Measurements from ENCODE around the gene CAPS.

The CAPS gene

GRCh38 chr19:5892772-5893275 lies 21.2 kb upstream of the CAPS start:
- no peak for DNase-seq

- no peak for DNase-seq
Observed at GRCh38 chr19:5893296-5893903, 20.7 kb upstream of the CAPS start.

DNA sequence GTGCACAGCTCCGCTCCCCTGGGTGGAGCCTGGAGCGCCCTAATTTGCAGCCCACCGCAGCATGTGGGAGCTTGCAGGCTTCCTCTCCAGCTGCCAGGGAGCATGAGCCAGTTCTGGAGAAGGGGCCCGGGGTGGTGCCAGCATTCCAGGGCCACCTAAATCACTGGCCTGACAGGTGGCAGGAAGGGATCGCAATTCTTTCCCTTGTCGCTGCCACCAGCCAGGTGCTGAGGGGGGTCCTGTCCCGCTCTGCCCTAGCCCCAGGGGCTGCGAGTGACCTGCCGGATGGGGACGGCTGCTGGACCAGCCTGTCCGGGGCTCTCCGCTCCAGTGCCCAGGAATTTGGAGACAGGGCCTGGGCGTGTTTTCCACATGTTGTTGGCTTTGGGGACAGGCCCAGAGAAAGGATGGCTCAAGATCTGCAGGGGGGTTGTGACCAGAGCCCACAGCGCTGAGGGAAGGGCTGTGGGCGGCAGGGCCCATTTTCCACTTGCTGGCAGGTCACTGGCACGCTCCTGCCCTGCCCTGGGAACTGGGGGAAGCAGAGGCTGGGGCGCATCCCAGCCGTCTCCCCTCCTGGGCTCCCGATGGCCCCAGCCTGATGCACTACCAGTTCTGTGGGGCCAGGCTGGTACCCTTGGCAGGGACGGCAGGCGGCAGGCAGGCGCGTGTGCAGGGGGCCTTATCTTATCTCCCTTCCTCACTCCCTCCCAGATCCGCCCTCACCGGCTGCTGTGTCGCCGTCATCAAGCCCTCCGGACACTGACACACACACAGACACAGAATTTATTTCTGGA lies 19.9 kb upstream of the CAPS start:
- DNase-seq: no peak

DNA sequence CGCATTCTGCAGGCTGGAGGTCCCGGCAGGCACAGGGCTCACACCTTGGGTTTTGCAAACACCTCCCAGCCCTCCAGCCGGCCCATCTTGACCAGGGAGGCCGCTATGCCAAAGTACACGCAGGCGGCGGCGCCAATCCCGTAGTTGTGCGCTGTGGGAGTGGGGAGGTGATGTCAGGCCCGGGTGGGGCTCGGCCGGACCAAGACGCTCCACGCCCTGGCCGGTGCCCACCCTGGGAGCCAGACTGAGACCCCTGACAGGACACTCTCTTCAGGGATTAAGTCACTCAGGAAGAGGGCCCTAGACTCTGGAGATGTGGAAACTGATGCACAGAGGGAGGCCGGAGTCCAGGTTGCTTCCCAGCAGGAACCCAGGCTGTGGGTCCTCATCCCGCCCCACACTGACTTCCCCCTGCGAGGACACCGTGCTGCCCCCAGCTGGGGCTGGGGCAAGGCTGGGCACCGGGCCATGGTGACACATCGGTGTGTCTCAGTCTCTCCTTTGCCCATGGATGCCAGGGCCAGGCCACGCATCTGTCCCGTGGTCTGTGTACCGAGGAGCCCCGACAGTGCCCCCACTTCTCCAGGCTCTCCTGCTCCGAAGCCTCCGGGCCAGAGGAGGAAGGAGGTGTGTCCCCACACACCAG lies 19.2 kb upstream of the CAPS start:
- DNase-seq: no peak

- DNase-seq: no peak
Observed at GRCh38 chr19:5895409-5895808, 18.6 kb upstream of the CAPS start.

DNA sequence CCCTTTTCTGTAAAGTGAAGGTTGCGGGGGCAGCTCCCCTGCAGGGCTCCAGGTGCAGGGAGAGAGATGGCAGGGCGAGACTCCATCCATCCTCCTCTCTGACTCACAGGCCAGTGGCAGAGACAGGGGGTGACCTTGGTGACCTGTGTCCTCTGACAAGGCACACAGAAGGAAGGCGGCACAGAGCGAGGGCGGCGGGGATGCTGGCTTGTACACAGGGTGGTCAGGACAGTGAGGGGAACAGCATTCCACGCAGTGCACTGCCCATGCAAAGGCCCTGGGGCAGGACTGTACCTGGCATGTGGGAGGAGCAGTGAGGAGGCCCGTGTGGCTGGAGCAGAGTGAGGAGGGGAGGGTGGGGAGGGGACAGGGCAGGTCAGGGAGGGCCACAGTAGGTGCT lies 18.2 kb upstream of the CAPS start:
- DNase-seq: no peak

- no peak for DNase-seq
Observed at GRCh38 chr19:5896365-5897076, 17.5 kb upstream of the CAPS start.

DNA sequence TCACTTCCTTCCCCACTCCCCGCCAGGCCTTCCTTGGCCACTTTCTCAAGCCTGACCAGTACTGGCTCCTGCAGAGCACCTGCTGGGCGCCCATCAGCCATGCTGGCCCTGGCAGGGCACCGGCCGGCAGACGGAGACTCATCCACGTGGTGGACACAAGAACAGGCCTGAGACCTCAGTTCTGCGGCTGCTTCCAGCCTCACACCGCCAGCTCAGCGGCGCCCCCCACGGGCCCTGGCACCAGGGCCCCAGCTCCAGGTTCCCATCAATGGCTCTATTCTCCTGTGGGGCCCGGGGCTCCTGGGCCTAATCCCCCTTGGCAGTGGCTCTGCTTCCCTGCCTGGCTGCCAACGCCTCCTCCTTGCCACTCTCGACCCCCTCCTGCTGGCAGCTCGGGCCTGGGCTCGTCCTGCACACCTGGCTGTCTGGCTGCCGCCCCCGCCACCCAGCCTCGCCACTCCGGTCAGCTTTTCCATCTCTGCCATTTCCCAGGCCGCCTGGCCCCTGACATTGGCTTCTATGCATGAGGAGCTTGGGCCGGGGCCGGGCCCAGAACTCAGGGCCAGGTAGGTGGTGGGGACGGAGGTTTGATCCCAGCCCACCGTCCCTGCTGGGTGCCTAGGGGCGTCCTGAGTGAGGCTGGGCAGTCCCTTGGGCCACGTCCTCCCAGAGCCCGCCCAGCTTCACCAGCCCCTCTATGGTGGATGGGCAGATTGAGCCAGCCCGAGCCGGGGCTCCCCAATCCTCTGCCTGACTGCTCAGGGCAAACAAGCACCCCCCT lies 16.7 kb upstream of the CAPS start:
- no peak for DNase-seq

- DNase-seq: no peak
Observed at GRCh38 chr19:5899728-5900526, 14.1 kb upstream of the CAPS start.

DNA sequence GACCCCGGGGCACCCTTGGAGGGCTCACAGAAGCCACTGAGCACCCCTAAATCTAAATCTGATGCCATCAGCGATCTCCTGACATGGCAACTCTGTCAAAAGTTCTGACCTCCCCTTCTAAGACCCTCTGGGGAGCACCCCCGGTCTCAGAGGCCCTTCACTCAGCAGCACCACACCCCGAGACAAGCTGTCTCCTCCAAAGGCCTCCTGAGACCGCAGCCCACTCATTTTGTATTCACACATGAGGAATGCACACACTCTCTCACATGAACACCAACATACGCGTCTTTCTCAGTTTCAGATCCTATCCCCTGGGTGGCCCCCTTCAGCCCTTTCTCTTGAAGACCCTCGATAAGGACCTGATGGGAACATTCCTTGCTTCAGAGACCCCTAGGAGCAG lies 13.1 kb upstream of the CAPS start:
- no peak for DNase-seq

DNA sequence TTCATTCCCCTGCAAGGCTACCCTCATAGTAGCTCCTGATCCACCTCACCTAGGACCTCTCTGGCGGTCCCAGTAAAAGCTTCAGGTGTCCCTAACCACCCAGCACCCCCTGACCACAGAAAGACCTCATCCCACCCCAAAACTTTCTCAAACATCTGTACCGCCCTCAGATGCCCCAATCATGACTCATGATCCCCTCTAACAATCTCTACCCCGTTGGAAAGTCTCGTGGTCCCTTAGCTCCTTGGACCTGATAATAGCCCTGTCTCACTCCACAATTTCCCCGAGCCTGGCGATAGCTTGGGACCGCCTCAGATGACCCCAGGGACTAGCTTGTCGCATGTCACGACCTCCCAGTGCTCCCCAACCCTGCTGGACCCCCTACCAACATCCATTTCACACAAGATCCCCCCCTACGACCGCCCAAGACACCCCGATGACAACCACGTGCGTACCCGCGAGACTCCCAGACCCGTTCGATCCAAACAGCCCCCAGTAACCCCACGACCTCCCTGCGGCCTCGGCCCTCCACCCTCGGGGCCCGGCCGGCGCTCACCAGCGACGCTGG lies 10.9 kb upstream of the CAPS start:
- no peak for DNase-seq

- peak; percentile 97 for DNase-seq
Observed at GRCh38 chr19:5903624-5904351, 10.3 kb upstream of the CAPS start, which contains the start of gene NDUFA11. TSS of gene NDUFA11 (minus strand) at chr19:5903790. CDS start at chr19:5903708, 82 bp downstream.

GRCh38 chr19:5904352-5905113 lies 9.5 kb upstream of the CAPS start, which contains the start of gene VMAC:
TSS of gene VMAC (plus strand) at chr19:5904872. CDS start at chr19:5904891, 19 bp downstream.
- DNase-seq: peak; percentile 100

GRCh38 chr19:5905114-5905778 lies 8.8 kb upstream of the CAPS start:
- DNase-seq: no peak

DNA sequence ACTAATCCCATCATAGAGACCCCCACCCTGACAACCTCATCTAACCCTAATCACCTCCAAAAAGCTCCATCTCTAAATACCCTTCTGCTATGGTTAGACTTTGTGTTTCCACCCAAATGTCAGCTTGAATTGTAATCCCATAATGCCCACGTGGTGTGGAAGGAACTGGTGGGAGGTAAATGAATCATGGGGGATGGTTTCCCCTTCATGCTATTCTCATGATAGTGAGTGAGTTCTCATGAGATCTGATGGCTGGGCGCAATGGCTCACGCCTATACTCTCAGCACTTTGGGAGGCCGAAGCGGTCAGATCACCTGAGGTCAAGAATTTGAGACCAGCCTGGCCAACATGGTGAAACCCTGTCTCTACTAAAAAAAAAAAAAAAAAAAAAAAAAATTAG lies 6.8 kb upstream of the CAPS start:
- DNase-seq: no peak

DNA sequence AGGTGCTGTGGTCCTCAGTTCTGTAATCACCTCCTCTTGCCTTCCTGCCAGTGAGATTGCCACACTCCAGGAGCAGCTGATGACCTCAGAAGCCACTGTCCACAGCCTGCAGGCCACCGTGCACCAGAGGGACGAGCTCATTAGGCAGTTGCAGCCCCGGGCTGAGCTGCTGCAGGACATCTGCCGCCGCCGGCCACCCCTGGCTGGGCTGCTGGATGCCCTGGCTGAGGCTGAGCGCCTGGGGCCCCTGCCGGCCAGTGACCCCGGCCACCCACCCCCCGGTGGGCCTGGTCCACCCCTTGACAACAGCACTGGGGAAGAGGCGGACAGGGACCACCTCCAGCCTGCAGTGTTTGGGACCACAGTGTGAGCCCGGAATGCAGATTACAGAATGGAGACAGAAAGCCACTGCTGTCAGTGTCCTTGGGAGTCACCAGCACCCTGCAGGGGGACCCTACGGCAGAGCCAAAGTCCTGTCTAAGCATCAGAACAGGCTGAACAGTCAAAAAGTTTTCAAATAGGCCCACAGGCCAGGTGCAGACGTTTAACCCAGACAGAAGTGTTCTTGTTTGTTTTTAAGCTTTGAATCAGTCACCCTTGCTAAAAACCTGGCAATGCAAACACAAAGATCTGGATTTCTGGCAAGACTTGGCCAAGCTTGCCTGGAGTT lies 5.1 kb upstream of the CAPS start:
- no peak for DNase-seq

GRCh38 chr19:5910638-5910907 lies 3.5 kb upstream of the CAPS start:
- DNase-seq: no peak

- no peak for DNase-seq
Observed at GRCh38 chr19:5911366-5911765, 2.7 kb upstream of the CAPS start.

DNA sequence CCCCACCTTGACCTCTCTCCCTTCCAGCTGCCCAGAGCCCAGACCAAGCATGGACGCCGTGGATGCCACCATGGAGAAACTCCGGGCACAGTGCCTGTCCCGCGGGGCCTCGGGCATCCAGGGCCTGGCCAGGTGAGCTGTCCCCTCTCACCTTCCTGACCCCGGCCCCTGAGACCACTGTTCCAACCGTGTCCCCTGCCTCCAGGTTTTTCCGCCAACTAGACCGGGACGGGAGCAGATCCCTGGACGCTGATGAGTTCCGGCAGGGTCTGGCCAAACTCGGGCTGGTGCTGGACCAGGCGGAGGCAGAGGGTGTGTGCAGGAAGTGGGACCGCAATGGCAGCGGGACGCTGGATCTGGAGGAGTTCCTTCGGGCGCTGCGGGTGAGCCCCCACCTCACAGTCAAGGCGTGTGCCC lies 312 bp downstream of the CAPS start:
- no peak for DNase-seq
